HepG2 (cell line): ENCODE data around the gene TMEM258. TPM values are rescaled to one million over a fixed set of nuclear protein-coding genes. Genes with fewer than 3 reads are reported as not detected.
A peak's percentile ranks its signal among the peaks of the same experiment; 100 is the strongest.

Source experiments
- CAMTA2 ChIP-seq: sonication (generic); formaldehyde crosslinking; IDR thresholded peaks from 2 replicates; pipeline ENCODE4 v1.4.0; 2020; ENCODE audit warnings: mild to moderate bottlenecking, missing genetic modification reagents, borderline replicate concordance
- MTF1 ChIP-seq: sonication (generic); formaldehyde crosslinking; IDR thresholded peaks from 2 replicates; pipeline ENCODE4 v1.5.0; 2020; ENCODE audit warnings: missing genetic modification reagents
- PHF8 ChIP-seq: sonication (generic); formaldehyde crosslinking; IDR thresholded peaks from 2 replicates; pipeline ENCODE4 v1.5.0; 2020; ENCODE audit warnings: missing genetic modification reagents
- PRPF4 ChIP-seq: fragments of 200-400 bp; formaldehyde crosslinking; IDR thresholded peaks from 2 replicates; pipeline ENCODE4 v1.6.1; 2016; ENCODE audit warnings: low read length, low read depth; ENCODE audit not compliant: poor library complexity, severe bottlenecking
- RFX1 ChIP-seq: fragments of 450-650 bp; IDR thresholded peaks from 2 replicates; pipeline ENCODE4 v1.6.1; 2017
- RXRB ChIP-seq: IDR thresholded peaks from 2 replicates; pipeline ENCODE4 v1.6.1; 2016; ENCODE audit warnings: borderline replicate concordance, missing genetic modification reagents, missing compliant biosample characterization
- SIX1 ChIP-seq: sonication (generic); formaldehyde crosslinking; IDR thresholded peaks from 2 replicates; pipeline ENCODE4 v1.4.0; 2020; ENCODE audit warnings: missing genetic modification reagents, borderline replicate concordance
- SRSF4 ChIP-seq: fragments of 200-400 bp; formaldehyde crosslinking; IDR thresholded peaks from one replicate; pipeline ENCODE4 v1.6.1; 2018; ENCODE audit warnings: mild to moderate bottlenecking, low read depth, low read length, moderate library complexity; ENCODE audit not compliant: poor library complexity, severe bottlenecking
- TEAD3 ChIP-seq: optimal IDR thresholded peaks from 2 replicates; pipeline ENCODE3; 2016; ENCODE audit warnings: borderline replicate concordance
- YY1 ChIP-seq: IDR thresholded peaks from 2 replicates; pipeline ENCODE4 v1.6.1; 2011; ENCODE audit warnings: low read length, low read depth, moderate library complexity, mild to moderate bottlenecking; ENCODE audit not compliant: insufficient read depth, insufficient replicate concordance
- ZNF432 ChIP-seq: sonication (generic); formaldehyde crosslinking; IDR thresholded peaks from 2 replicates; pipeline ENCODE4 v1.5.0; 2020; ENCODE audit warnings: missing genetic modification reagents, mild to moderate bottlenecking, borderline replicate concordance
- ZNF446 ChIP-seq: sonication (generic); formaldehyde crosslinking; IDR thresholded peaks from 2 replicates; pipeline ENCODE4 v1.5.0; 2020; ENCODE audit warnings: mild to moderate bottlenecking, missing genetic modification reagents
- polyA plus RNA-seq, 8 experiments: library from polyadenylated mRNA; depleted of rRNA in 3 of 8; stranded (reverse) in 7 of 8; unstranded in 1 of 8; fragments of >200 nt; fragmentation: Illumina TruSeq in 4 of 8; extraction: Trizol in 4 of 8; gene quantifications; 2 replicates each; pipeline versions ENCODE4 v1.2.1 to v1.2.3, GENCODE V29; 2011 to 2016; ENCODE audit warnings: low read depth in 4 of 8, missing spikeins in 1 of 8, mixed read lengths in 1 of 8; ENCODE audit not compliant: insufficient read depth in 1 of 8
- total RNA-seq, 5 experiments: library from RNA; depleted of rRNA; stranded (reverse); fragments of >200 nt; fragmentation: Illumina TruSeq; extraction: Trizol; gene quantifications; 2 replicates each; pipeline ENCODE4 v1.2.3, GENCODE V29; 2016; ENCODE audit warnings: low read depth in 1 of 5
- TF ChIP-seq, protein P1 (sequence below): sonication (generic); formaldehyde crosslinking; IDR thresholded peaks from 2 replicates; pipeline ENCODE4 v1.8.1; 2023; ENCODE audit warnings: mild to moderate bottlenecking, moderate library complexity, missing genetic modification reagents
- TF ChIP-seq, protein P2 (sequence below): sonication (generic); formaldehyde crosslinking; IDR thresholded peaks from 2 replicates; pipeline ENCODE4 v1.4.0; 2020; ENCODE audit warnings: mild to moderate bottlenecking, missing genetic modification reagents, borderline replicate concordance
- TF ChIP-seq, protein P3 (sequence below): sonication (generic); formaldehyde crosslinking; IDR thresholded peaks from 2 replicates; pipeline ENCODE4 v1.8.0; 2022; ENCODE audit warnings: missing genetic modification reagents, mild to moderate bottlenecking, inconsistent platforms, borderline replicate concordance
- TF ChIP-seq, protein P4 (sequence below): sonication (generic); formaldehyde crosslinking; IDR thresholded peaks from 2 replicates; pipeline ENCODE4 v1.8.1; 2023; ENCODE audit warnings: mild to moderate bottlenecking, missing genetic modification reagents
- TF ChIP-seq, protein P5 (sequence below), 2 experiments: sonication (generic) in 1 of 2; formaldehyde crosslinking in 1 of 2; IDR thresholded peaks; 2 replicates each; pipeline versions ENCODE4 v1.4.0 to v1.6.1; 2018 to 2020; ENCODE audit warnings: missing genetic modification reagents in 2 of 2, borderline replicate concordance in 1 of 2, low read depth in 1 of 2, mild to moderate bottlenecking in 1 of 2, missing biosample characterization in 1 of 2
- TF ChIP-seq, protein P6 (sequence below): IDR thresholded peaks from 2 replicates; pipeline ENCODE4 v1.6.1; 2016; ENCODE audit warnings: low read depth

TMEM258 gene
- total and polyA plus RNA-seq, 2 of the 13 experiments (the other 11 are each of a cell fraction or from before 2014, with no cell fraction given) = 175 to 424 TPM

DNA sequence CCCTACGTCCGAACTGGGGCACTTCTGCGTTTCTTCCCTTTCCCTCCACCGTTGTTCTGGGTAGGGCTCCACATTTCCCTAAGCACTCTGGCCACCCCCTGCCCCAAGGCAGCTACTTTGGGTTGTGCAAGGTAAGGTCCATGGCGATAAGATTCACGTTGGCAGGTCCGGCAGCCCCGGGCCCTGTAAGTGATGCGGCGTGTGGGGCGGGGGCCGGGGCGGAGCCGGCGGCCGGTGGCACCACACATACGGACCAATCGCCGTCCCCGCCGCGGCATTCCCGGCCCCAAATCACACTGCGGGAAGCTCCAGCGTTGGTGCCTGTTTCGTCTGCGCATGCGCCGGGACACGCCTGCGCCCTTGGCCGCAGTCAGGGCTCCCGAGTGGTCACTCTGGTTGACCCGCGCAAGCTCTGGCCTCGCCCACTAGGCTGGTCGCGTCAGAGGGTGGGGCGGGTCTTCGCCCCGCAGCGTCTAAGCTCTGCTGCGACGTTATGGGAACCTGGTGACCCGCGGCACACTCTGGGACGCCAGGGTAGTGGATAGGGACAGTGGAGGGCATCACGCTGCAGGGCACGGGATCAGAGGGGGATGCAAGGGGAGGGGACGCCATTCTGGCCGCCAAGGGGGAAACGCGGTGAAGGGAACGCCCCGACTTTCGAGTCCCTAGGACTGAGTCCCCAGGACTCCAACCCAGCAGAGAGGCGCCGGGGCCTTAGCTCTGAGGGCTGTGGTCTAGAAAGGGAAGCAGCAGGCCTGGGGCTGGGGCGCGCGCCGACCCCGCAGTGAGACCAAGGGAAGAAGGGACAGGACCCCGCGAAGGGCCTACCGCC lies 22.8 kb upstream of the TMEM258 start (continued):
- TF ChIP-seq, protein P1, sequence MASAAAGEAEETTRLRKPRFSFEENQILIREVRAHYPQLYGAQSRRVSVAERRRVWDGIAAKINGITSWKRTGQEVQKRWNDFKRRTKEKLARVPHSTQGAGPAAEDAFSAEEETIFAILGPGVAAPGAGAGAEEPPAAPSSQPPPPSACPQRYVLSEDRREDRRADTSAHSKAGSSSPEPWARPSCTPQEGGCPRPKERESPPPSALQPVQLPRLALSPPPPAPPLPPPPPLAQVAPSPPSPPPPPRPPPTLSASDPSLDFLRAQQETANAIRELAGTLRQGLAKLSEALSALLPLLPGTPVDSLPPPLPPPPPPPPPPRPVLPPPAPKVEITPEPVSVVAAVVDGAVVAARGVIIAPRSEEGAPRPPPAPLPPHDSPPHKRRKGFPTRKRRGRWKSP = peak; percentile 85
- TF ChIP-seq ZNF432 (CRISPR knock-in tag) = no peak
- TF ChIP-seq, protein P2, sequence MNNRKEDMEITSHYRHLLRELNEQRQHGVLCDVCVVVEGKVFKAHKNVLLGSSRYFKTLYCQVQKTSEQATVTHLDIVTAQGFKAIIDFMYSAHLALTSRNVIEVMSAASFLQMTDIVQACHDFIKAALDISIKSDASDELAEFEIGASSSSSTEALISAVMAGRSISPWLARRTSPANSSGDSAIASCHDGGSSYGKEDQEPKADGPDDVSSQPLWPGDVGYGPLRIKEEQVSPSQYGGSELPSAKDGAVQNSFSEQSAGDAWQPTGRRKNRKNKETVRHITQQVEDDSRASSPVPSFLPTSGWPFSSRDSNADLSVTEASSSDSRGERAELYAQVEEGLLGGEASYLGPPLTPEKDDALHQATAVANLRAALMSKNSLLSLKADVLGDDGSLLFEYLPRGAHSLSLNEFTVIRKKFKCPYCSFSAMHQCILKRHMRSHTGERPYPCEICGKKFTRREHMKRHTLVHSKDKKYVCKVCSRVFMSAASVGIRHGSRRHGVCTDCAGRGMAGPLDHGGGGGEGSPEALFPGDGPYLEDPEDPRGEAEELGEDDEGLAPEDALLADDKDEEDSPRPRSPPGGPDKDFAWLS (CRISPR knock-in tag) = no peak
- TF ChIP-seq, protein P3, sequence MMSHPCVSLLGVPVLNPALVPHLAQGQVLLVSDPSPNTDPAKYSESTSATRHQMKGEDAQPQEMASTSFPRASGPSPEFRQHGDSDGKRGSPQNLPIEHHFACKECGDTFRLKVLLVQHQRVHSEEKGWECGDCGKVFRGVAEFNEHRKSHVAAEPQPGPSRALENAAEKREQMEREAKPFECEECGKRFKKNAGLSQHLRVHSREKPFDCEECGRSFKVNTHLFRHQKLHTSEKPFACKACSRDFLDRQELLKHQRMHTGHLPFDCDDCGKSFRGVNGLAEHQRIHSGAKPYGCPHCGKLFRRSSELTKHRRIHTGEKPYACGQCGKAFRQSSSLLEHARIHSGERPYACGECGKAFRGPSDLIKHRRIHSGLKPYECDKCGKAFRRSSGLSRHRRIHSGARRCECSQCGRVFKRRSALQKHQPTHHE = peak; percentile 88
- peak; percentile 18; the same call in 1 of the 2 replicates for TF ChIP-seq RXRB (CRISPR knock-in tag)
- TF ChIP-seq RFX1 = peak; percentile 5; the same call in 1 of the 2 replicates
- peak; percentile 75 for TF ChIP-seq TEAD3 (CRISPR knock-in tag)
- TF ChIP-seq, protein P4, sequence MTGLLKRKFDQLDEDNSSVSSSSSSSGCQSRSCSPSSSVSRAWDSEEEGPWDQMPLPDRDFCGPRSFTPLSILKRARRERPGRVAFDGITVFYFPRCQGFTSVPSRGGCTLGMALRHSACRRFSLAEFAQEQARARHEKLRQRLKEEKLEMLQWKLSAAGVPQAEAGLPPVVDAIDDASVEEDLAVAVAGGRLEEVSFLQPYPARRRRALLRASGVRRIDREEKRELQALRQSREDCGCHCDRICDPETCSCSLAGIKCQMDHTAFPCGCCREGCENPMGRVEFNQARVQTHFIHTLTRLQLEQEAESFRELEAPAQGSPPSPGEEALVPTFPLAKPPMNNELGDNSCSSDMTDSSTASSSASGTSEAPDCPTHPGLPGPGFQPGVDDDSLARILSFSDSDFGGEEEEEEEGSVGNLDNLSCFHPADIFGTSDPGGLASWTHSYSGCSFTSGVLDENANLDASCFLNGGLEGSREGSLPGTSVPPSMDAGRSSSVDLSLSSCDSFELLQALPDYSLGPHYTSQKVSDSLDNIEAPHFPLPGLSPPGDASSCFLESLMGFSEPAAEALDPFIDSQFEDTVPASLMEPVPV (CRISPR knock-in tag) = peak; percentile 84
- TF ChIP-seq, protein P5, sequence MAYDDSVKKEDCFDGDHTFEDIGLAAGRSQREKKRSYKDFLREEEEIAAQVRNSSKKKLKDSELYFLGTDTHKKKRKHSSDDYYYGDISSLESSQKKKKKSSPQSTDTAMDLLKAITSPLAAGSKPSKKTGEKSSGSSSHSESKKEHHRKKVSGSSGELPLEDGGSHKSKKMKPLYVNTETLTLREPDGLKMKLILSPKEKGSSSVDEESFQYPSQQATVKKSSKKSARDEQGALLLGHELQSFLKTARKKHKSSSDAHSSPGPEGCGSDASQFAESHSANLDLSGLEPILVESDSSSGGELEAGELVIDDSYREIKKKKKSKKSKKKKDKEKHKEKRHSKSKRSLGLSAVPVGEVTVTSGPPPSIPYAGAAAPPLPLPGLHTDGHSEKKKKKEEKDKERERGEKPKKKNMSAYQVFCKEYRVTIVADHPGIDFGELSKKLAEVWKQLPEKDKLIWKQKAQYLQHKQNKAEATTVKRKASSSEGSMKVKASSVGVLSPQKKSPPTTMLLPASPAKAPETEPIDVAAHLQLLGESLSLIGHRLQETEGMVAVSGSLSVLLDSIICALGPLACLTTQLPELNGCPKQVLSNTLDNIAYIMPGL (CRISPR knock-in tag; IDR thresholded peaks at IDR 0.05; ENCODE audit: borderline replicate concordance in 1 of 2, low read depth in 1 of 2) = peak; percentile 36 to 65; a peak in 2 of 4 replicates
- peak; percentile 68 for TF ChIP-seq PHF8 (CRISPR knock-in tag)
- peak; percentile 92 for TF ChIP-seq CAMTA2 (CRISPR knock-in tag)
- TF ChIP-seq, protein P6, sequence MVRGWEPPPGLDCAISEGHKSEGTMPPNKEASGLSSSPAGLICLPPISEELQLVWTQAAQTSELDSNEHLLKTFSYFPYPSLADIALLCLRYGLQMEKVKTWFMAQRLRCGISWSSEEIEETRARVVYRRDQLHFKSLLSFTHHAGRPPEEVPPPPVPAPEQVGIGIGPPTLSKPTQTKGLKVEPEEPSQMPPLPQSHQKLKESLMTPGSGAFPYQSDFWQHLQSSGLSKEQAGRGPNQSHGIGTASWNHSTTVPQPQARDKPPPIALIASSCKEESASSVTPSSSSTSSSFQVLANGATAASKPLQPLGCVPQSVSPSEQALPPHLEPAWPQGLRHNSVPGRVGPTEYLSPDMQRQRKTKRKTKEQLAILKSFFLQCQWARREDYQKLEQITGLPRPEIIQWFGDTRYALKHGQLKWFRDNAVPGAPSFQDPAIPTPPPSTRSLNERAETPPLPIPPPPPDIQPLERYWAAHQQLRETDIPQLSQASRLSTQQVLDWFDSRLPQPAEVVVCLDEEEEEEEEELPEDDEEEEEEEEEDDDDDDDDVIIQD = no peak
- peak; percentile 92 for TF ChIP-seq ZNF446
- no peak for TF ChIP-seq SIX1 (CRISPR knock-in tag)
- no peak for TF ChIP-seq PRPF4
- peak; percentile 47 for TF ChIP-seq YY1
- TF ChIP-seq MTF1 (CRISPR knock-in tag) = no peak
- TF ChIP-seq SRSF4 = no peak
